SK-N-SH treated with all-trans-retinoic acid at 6 μM for 48 hours (cell line): Measurements from ENCODE around the gene PSG1.

ENCODE experiments used
- ARNTL ChIP-seq: fragments of 450-650 bp; formaldehyde crosslinking; IDR thresholded peaks from 2 replicates; pipeline ENCODE4 v1.5.0; 2020; ENCODE audit warnings: low read depth, mild to moderate bottlenecking, moderate library complexity, borderline replicate concordance
- ESRRG ChIP-seq: fragments of 250-450 bp; sonication (Bioruptor Pico); IDR thresholded peaks from 2 replicates; pipeline ENCODE4 v1.6.1; 2021; ENCODE audit warnings: mild to moderate bottlenecking
- ISL1 ChIP-seq: fragments of 250-450 bp; sonication (Bioruptor Pico); IDR thresholded peaks from 2 replicates; pipeline ENCODE4 v2.1.2; 2022; ENCODE audit warnings: mild to moderate bottlenecking, moderate library complexity
- OSR1 ChIP-seq: fragments of 250-450 bp; sonication (Bioruptor Pico); IDR thresholded peaks from 2 replicates; pipeline ENCODE4 v1.8.0; 2022; ENCODE audit warnings: moderate library complexity, mild to moderate bottlenecking, inconsistent platforms
- RARB ChIP-seq: fragments of 250-450 bp; sonication (Bioruptor Pico); IDR thresholded peaks from 2 replicates; pipeline ENCODE4 v1.8.0; 2021; ENCODE audit warnings: mild to moderate bottlenecking, moderate library complexity
- TCF4 ChIP-seq: fragments of 250-450 bp; sonication (Bioruptor Pico); IDR thresholded peaks from 2 replicates; pipeline ENCODE4 v1.8.0; 2021; ENCODE audit warnings: mild to moderate bottlenecking, moderate library complexity, borderline replicate concordance
- TSHZ2 ChIP-seq: fragments of 250-450 bp; sonication (Bioruptor Pico); IDR thresholded peaks from 2 replicates; pipeline ENCODE4 v1.5.0; 2020; ENCODE audit warnings: mild to moderate bottlenecking, moderate library complexity
- ZFP30 ChIP-seq: fragments of 450-650 bp; formaldehyde crosslinking; IDR thresholded peaks from 2 replicates; pipeline ENCODE4 v1.5.0; 2022; ENCODE audit warnings: mild to moderate bottlenecking, moderate library complexity

- no peak for TF ChIP-seq ZFP30 (CRISPR knock-in tag)
- no peak for TF ChIP-seq ARNTL (CRISPR knock-in tag)
- TF ChIP-seq ESRRG (CRISPR knock-in tag), result no peak
- TF ChIP-seq OSR1, result no peak
- no peak for TF ChIP-seq TCF4 (CRISPR knock-in tag)
- no peak for TF ChIP-seq TSHZ2 (CRISPR knock-in tag)
- TF ChIP-seq ISL1 (CRISPR knock-in tag), result no peak
- TF ChIP-seq RARB (CRISPR knock-in tag), result no peak
Measured at GRCh38 chr19:42872608-42873007, 6.9 kb downstream of the PSG1 start.
